Thyroid gland (tissue), 4 donors: ENCODE results near the gene A2ML1.

Experiments used
- POLR2A ChIP-seq, 2 donors: fragments of 450-650 bp; IDR thresholded peaks; one replicate each; pipeline ENCODE4 v1.6.1; 2017; ENCODE audit warnings: antibody characterized with exemption in 2 of 2, mild to moderate bottlenecking in 2 of 2, moderate library complexity in 1 of 2
- TF ChIP-seq, protein P1 (sequence below), 6 experiments: fragments of 200-600 bp in 3 of 6; fragments of 450-650 bp in 3 of 6; sonication (generic) in 3 of 6; IDR thresholded peaks; one replicate each; pipeline ENCODE4 v1.5.1; 2016 to 2019; ENCODE audit warnings: antibody characterized with exemption in 6 of 6, mild to moderate bottlenecking in 2 of 6, inconsistent platforms in 1 of 6, moderate library complexity in 1 of 6

DNA sequence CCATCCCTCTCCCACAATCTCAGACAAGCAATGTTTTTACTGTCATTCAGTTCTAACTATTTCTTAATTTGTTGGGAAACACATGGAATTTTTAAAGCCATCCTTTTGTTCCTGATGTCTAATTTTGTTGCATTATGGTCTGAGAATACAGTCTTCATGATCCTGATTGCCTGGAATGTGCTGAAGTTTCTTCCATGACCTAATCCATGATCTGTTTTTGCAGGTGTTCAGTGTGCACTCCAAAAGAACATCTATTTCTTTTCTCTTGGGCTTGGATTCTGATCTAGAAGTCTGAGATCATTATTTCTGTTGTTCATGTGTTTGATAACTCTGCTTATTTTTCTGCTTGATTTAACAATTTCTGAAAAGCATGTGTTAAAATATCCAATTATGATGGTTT, 48.6 kb downstream of the A2ML1 start:
- TF ChIP-seq, protein P1, sequence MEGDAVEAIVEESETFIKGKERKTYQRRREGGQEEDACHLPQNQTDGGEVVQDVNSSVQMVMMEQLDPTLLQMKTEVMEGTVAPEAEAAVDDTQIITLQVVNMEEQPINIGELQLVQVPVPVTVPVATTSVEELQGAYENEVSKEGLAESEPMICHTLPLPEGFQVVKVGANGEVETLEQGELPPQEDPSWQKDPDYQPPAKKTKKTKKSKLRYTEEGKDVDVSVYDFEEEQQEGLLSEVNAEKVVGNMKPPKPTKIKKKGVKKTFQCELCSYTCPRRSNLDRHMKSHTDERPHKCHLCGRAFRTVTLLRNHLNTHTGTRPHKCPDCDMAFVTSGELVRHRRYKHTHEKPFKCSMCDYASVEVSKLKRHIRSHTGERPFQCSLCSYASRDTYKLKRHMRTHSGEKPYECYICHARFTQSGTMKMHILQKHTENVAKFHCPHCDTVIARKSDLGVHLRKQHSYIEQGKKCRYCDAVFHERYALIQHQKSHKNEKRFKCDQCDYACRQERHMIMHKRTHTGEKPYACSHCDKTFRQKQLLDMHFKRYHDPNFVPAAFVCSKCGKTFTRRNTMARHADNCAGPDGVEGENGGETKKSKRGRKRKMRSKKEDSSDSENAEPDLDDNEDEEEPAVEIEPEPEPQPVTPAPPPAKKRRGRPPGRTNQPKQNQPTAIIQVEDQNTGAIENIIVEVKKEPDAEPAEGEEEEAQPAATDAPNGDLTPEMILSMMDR (IDR thresholded peaks at IDR 0.05) = no peak
- TF ChIP-seq POLR2A (IDR thresholded peaks at IDR 0.05) = no peak
